Measurements from ENCODE around the gene NTF3.

NTF3 gene

DNA sequence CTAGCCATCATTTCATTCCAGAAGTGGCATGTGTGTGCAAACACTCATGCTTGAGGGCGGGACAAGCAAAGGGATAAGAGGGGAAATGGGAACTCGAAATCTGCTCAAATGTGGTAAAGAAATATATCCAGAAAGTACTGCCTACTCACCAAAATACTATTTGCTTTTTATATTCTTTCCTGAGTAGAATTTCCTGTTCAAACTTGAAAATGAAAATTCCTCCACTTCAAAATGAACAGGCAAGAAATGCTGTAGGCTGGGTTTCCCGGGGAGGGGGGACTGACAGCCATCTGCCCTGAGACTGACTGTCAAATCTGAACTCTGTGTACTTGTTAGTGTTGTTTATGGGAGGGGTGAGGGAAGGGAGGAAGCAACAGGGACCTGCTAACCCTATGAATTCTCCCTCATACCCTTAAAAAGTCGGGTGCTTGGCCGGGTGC, 34.6 kb downstream of the NTF3 start:
- TF ChIP-seq, protein P1, sequence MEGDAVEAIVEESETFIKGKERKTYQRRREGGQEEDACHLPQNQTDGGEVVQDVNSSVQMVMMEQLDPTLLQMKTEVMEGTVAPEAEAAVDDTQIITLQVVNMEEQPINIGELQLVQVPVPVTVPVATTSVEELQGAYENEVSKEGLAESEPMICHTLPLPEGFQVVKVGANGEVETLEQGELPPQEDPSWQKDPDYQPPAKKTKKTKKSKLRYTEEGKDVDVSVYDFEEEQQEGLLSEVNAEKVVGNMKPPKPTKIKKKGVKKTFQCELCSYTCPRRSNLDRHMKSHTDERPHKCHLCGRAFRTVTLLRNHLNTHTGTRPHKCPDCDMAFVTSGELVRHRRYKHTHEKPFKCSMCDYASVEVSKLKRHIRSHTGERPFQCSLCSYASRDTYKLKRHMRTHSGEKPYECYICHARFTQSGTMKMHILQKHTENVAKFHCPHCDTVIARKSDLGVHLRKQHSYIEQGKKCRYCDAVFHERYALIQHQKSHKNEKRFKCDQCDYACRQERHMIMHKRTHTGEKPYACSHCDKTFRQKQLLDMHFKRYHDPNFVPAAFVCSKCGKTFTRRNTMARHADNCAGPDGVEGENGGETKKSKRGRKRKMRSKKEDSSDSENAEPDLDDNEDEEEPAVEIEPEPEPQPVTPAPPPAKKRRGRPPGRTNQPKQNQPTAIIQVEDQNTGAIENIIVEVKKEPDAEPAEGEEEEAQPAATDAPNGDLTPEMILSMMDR (IDR thresholded peaks at IDR 0.05; ENCODE audit: control insufficient read depth, insufficient read depth, low read depth, low read length, missing control alignments) = no peak
- peak; percentile 16 for DNase-seq (ENCODE audit: low read depth)
- no peak overlapping the region for H3K4me3 ChIP-seq (ENCODE audit: control insufficient read depth, low read depth, low read length)

DNA sequence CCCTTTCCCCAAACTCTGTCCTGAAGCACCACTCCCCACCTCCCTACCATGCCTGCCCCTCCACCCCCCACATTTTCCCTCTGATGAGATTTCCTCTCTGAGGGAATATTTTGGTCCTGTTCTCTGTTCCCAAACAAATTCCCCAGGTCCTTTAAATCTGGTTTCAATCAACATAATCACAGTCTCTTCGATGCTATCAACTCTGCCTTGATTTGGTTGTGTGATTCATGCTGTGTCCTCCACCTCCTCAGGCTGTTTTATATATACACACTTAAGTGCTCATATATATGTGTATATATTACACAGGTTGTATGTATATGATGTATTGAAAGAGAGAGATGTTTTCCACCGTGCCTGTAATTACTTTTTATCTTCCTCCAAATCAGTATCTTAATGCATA, 36.0 kb downstream of the NTF3 start:
- TF ChIP-seq, protein P1 (IDR thresholded peaks at IDR 0.05; ENCODE audit: control insufficient read depth, insufficient read depth, low read depth, low read length, missing control alignments) = no peak
- no peak overlapping the region for H3K4me3 ChIP-seq (ENCODE audit: control insufficient read depth, low read depth, low read length)
- DNase-seq (ENCODE audit: low read depth) = no peak

DNA sequence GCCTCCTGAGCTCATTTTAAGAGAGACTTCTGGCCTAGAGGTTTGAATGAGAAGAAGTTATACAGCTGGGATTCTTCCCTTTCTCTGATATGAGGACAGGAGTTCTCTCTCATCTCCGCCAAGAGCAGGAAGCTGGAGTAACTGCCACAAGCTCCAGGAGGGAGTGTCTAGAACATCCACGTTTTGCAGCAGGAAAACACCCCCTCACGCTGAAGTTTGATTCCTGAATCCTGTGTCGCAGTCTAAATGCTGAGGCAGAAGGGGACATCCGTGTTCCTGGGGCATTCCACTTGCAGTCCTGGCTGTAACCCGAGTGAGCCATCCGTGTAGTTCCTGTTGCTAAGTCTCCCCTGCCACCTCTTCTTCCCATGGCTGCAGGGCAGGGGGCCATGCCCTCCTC, 38.3 kb downstream of the NTF3 start:
- DNase-seq (ENCODE audit: low read depth) = no peak
- TF ChIP-seq, protein P1 (IDR thresholded peaks at IDR 0.05; ENCODE audit: control insufficient read depth, insufficient read depth, low read depth, low read length, missing control alignments) = no peak
- H3K4me3 ChIP-seq (ENCODE audit: control insufficient read depth, low read depth, low read length) = no peak overlapping the region

DNA sequence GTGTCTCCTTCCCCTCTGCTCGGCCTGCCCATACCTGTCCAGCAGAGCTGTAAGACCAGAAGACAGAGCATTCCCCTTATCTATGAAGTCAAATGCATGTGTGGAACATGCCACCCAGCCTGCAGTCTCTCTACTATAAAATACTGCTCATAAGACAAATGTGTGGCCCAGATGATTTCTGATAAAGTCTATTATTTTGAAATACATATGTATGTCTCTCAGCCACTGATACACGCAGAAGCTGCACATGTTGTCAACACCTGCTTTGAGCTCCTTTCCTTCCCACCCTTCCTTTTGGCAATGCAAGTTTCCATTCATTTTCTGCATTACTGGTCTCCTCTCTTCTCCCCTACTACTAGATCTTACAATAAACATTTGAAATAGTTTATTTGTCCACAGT, 38.8 kb downstream of the NTF3 start:
- no peak for DNase-seq (ENCODE audit: low read depth)
- TF ChIP-seq, protein P1 (IDR thresholded peaks at IDR 0.05; ENCODE audit: control insufficient read depth, insufficient read depth, low read depth, low read length, missing control alignments) = no peak
- H3K4me3 ChIP-seq (ENCODE audit: control insufficient read depth, low read depth, low read length) = no peak overlapping the region

DNA sequence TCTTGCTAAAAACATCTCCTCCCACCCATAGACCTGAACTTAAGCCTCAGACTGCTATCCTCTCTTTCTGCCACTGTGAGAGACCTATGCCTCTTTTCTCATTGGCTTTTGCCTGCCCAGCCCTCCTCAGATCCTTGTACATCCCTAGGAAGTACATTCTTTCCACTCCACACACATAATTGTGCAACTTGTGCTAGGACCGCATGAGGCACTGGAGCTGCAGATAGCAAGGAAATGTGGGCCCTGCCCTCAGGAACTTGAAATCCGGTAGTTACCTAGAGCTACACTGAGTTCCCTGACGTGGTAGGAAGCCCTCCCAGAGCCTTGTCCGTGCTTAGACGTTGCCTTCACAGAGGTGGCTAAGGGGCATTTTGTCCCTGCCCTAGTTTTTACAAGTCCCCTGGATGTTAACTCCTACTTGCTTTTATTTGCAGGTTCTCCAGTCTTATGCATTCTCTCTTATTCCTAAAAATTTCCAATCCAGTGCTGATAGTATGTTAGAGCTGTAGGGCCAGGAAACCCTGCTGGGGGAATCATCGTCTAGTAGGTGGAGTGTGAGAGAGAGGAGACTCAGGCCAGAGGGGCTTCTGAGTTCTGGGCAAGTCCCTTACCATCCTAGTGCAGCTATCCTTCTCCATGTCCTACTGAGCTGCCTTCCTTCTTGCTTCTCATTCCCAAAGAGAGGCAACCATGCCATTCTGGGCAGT, 41.3 kb downstream of the NTF3 start:
- no peak overlapping the region for H3K4me3 ChIP-seq (ENCODE audit: control insufficient read depth, low read depth, low read length)
- TF ChIP-seq, protein P1 (IDR thresholded peaks at IDR 0.05; ENCODE audit: control insufficient read depth, insufficient read depth, low read depth, low read length, missing control alignments) = no peak
- DNase-seq (ENCODE audit: low read depth) = no peak

DNA sequence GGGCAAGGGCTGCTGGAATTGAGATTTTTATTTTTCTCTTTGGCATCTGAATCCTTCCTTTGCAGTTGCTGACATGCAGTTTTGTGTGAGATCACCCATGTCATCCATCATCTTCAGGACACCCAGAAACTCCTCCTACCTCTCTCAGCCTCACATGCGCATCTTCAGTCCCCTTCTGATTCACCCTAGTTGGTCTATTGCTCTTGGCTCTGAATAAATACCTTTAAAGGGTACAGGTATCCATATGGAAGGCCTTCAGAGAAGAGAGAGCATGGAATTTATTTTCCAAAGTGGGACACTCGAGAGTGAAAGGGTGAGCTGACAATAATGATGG, 41.8 kb downstream of the NTF3 start:
- no peak overlapping the region for H3K4me3 ChIP-seq (ENCODE audit: control insufficient read depth, low read depth, low read length)
- no peak for DNase-seq (ENCODE audit: low read depth)
- TF ChIP-seq, protein P1 (IDR thresholded peaks at IDR 0.05; ENCODE audit: control insufficient read depth, insufficient read depth, low read depth, low read length, missing control alignments) = no peak
